SK-N-MC (cell line): ENCODE data around the gene IMMP2L.

Experiments used
- EZH2 ChIP-seq: fragments of 200-600 bp; sonication (generic); IDR thresholded peaks from one replicate; pipeline ENCODE4 v1.6.1; 2017; ENCODE audit warnings: antibody characterized with exemption
- POLR2AphosphoS5 ChIP-seq: IDR thresholded peaks from 2 replicates; pipeline ENCODE4 v1.6.1; 2012; ENCODE audit warnings: mild to moderate bottlenecking, low read depth, low read length, borderline replicate concordance

DNA sequence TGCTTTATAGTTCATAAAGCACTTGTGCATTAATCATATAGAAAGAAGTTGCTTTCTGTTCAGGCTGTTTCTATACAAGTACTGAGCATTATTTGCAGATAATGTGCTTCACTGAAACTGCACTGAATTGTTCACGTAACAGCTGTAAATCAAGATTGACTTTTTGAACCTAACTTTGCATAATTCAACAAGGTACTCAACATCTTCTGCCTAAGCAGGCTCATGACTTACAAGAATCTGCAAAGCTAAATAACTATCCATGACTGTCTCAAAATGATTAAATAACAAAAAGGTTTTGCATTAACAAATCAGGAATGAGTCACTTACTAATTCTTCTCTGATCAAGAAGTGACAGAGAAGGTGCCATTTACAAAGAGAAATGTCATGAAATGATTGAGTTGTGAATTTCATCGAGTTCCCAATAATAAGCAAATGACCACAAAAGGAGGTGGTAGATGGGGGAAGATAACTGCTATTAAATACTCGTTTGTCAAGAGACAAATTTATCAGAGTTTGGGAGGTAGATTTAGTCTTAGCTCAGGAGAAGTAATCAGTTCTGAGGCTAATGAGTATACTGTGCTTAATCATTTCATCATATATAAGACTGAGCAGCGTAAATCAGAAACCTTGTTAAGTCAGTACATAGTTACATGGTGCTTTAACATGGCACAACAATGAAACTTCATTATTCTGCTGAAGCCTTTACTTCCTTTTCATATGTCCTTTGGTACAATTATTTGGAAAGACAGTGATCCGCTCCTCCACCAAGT lies 632.6 kb downstream of the IMMP2L start:
- TF ChIP-seq POLR2AphosphoS5: no peak
- TF ChIP-seq EZH2: no peak
